GM21786 (cell line): Measurements from ENCODE around the gene MOCOS.

Source experiments
- ATAC-seq: cut with Tn5 transposase; IDR thresholded peaks from one replicate; pipeline ENCODE4 v1.9.1; 2021; ENCODE audit not compliant: unreplicated experiment

Gene MOCOS

GRCh38 chr18:36262971-36263370, 75.7 kb downstream of the MOCOS start:
- ATAC-seq, result no peak

DNA sequence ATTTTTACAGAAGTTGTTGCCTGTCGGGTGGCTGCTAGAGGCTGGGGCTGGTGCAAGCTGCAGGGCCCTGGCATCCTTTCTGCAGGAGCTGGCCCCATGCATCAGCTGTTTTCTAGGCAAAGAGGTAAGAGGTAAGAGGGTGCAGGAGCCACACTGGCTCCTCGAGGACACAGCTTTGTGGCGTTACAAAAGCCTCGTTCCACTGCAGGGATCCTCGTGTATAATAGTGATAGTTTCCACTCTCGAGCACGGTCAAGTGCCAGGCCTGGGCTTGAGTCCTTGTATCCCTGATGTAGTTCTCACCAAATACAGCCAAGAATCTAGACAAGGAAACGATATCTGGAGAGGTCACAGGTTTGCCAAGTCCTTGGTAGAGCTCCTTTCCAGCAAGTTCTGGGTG, 77.0 kb downstream of the MOCOS start:
- ATAC-seq, result no peak

DNA sequence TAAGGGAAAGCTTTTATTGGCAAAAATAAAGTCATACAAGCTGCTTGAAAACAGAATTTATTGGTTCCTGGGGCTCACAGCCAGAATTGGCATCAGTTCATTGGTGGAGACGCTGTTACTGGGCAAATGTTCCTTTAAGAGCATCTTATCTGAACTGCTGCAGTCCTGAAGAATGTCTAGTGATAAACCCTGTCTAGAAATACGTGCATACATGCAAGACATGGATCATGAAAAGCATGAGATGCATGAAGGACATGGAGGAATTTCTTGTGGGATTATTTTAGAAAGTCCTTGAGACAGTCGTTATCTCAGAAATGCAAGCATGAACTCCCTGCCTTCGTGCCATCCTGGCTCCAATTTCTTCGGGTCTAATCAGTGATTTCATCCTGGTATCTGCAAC, 77.7 kb downstream of the MOCOS start:
- no peak for ATAC-seq

GRCh38 chr18:36269157-36269556, 81.9 kb downstream of the MOCOS start:
- no peak for ATAC-seq

DNA sequence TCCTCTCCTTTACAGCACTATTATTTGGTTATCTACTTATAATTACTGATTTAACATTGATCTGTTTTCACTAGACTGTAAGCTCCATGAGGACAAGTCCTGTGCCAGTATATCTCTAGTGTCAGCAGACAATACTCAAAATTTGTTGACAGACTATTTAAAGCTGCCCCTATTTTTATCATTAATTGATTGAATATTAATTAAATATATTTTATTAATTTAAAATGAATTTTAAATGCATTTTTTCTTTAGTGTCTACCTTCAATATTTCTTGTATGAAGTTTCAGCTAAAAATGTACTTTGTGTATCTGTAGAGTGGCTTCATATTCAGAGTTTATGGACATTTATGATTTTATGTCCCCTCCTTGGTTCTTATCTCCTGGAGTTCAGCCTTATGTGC, 83.9 kb downstream of the MOCOS start:
- ATAC-seq, result no peak

GRCh38 chr18:36273347-36273746, 86.0 kb downstream of the MOCOS start:
- no peak for ATAC-seq

GRCh38 chr18:36274083-36274715, 86.9 kb downstream of the MOCOS start:
- ATAC-seq, result no peak

DNA sequence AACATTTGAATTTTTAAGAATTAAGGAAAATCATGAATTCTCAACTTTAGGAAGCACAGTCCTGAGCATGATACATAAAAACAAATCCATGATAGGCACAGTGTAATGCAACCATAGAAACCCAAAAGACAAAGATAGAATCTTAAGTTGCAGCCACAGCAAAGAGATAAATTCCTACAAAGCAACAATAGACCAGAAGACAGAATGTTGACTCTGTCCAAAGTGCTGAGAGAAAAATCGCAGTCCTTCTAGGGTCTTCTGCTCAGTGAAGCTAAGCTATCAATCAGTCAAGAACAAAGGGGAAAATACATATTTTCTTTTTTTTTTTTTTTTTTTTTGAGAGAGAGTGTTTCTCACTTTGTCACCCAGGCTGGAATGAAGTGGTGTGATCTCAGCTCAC, 88.3 kb downstream of the MOCOS start:
- no peak for ATAC-seq

DNA sequence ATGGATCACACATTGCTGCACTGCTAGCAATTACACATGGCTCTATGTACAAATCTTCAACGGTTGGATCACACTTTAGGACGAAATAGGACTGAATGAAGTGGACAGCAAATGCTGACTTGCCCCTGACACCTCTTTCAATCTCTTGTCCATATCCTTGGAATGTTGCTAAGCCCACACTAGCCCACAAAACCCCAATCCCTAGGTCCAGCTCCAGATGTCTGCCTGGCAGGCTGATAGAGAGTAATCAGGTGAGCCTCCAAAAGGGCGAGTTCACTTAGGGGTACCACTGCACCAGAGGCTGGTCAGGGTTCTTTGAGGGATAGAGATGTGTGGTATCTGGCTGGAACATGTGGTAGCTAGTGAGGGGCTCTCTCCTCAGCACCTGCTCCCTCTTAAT, 91.7 kb downstream of the MOCOS start:
- no peak for ATAC-seq

GRCh38 chr18:36281936-36282335, 94.6 kb downstream of the MOCOS start:
- ATAC-seq, result no peak

DNA sequence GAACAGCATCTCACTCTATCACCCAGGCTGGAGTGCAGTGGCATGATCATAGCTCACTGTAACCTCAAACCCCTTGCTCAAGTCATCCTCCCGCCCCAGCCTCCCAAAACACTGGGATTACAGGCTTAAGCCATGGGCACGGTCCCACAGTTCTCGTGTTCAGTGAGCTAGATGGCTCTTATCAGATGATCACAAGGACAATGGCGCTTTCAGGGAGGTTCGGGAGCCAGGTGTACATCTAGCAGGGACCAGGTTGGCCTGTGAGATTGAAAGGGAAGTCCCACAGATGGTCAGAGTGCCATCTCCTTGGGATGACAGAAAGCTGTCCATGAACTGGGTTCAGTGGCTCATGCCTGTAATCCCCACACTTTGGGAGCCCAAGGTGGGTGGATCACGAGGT, 96.2 kb downstream of the MOCOS start:
- ATAC-seq, result no peak

DNA sequence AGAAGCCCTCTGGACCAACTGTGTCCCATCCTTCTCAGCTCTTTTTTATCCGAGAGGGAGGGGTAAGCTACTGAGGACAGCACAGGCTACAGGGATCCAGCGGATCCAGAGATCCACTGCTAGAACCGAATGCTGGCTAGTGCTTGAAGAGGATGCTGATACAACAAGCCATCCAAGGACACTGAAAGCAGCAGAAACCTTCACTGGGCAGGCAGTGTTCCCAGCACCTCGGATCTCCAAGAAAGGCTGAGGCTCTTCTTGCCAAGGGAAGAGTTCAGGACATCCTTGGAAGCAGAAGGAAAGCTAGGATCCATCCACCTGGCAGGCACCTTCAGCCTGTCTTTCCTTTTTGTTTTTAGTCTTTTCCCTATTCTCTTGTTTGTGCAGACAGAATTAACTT, 97.0 kb downstream of the MOCOS start:
- ATAC-seq, result no peak

DNA sequence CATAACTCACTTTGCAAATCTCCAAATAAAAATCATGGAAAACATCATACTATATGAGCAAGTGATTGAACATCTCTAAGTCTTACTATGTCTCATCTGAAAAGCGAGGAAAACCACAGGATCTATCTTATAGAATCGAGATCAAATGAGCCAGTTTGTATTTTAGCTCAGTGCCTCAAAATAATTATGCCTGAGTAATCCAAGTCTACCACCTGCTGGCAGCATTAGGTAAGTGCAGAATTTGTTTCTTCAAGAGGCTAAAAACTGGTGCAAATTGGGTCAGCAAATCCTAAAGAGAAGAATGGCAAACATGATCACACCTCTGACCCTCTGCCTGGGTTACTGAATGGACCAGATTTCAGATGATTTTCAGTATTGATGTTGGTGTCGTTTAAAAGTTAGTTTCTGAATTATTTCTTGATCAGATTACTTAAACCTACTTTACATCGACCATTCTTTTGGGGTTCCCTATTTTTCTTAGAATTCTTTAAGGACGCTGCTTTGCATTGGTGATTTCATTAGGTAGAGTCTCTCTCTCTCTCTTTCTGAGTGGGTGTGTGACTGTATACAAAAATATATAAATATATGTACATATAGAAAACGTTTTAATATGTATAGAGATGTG, 97.5 kb downstream of the MOCOS start:
- no peak for ATAC-seq

DNA sequence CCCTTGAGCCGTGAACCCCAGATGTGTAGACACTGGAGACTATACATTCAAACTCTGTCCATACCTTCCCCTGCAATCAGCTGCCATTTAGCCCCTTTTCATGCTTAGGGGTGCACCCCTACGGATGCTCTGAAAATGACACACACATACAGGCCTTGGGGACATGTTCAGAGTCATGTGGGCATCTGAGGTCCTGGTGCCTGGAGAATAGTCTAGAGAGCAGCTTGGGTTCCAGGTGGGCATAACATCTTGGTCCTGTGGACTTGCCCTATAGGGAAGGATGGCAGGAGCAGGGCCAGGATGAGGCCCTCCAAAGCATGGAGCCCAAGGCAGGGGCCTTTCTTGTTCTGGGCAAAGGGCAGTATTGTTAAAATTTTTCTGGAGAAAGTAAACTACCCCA, 100.4 kb downstream of the MOCOS start:
- ATAC-seq, result no peak

- no peak for ATAC-seq
Measured at GRCh38 chr18:36288689-36289088, 101.4 kb downstream of the MOCOS start.

DNA sequence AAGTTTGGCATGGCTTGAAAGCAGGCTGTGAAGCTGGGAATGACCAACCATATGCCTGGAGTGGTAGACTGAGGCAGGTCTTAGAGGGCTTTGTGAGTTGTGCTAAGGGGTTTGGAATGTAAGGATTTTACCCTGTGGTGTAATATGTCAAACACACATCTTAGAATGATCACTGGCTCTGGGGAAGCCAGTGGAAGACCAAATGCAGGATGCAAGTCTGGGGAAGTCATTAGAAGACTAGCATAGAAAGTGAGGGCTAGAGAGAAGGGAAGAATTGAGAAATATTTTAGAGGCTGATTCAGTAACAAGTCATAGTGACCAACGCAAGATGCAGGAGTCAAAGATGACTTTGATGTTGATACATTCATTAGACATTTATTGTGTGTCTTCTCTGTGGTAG, 106.7 kb downstream of the MOCOS start:
- ATAC-seq, result no peak

DNA sequence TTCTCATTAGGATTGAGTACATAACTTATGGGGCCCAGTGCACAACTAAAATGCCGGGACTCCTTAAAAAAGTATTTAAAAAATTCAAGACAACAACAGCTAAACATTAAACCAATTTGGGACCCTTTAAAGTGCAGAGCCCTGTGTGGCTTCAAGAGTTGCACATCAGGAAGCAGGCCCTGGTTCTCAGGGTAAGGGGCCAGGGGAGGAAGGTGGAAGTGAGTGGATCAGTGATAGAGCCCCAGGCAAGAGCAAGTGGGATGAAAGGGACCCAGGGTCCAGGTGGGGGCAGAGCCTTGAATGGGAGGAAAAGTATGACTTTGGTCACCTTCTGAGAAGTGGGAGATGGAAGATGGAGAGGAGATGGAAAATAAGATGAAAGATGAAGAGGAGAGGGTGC, 107.9 kb downstream of the MOCOS start:
- ATAC-seq, result no peak

DNA sequence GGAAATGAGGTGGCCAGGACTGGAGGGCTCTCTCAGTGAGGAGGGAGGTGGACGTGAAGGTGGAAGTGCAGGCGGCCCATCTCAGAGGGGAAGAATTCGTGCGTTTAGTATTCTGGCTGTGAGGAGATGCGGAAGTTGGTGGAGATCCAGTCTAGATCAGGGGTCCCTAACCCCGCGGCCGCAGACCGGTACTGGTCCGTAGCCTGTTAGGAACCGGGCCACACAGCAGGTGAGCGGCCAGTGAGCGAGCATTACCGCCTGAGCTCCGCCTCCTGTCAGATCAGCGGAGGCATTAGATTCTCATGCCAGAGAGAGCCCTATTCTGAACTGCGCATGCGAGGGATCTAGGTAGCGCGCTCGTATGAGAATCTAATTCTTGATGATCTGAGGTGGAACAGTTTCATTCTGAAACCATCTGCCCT, 108.6 kb downstream of the MOCOS start:
- ATAC-seq, result no peak

DNA sequence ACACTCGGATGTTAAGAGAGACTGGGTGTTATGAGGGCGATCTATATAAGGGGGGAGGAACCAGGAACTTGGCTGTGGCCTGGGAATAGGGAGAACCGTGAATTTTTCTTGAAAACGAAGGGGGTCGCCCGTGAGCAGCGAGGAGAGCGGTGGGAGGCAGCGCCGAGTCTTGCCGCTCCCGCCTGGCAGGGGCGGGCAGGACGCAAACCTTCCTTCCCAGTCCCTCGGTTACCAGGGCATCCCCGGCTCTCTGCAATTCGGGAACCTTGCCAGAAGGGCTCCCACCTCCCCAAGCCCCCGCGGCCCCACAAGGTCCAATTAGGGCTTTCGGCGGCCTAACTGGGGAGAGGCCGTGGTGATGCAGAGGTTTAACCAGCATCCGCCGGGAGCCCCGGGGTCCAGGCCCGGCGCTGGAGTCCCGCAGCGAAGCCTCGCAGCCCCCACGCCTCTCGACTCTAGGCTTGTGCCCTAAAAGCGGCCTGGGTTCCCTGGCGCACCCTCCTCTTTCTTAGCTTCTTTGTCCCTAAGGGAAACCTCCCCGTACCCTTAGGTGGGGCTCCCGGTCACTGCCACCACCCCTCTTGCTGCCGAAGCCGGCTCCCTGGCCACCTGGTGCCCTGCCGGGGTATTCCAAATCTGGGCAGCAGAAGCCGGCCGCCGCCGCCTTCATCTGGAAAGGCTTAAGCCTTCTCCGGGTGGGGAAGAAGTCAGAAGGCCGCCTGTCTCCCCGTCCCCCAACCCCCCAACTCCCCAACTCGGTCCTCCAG, 109.5 kb downstream of the MOCOS start:
- no peak for ATAC-seq

- peak; percentile 56 for ATAC-seq
Measured at GRCh38 chr18:36297417-36298125, 110.3 kb downstream of the MOCOS start, which contains the start of gene FHOD3. TSS of gene FHOD3 (plus strand) at chr18:36297713. CDS start at chr18:36297836, 123 bp downstream.

GRCh38 chr18:36298126-36298741, 110.9 kb downstream of the MOCOS start:
- ATAC-seq, result no peak
